Ascending aorta (tissue), 2 donors: Measurements from ENCODE around the gene TWIST1. TPM values are rescaled to one million over a fixed set of nuclear protein-coding genes. Genes with fewer than 3 reads are reported as not detected.

Experiments
- DNase-seq, 2 donors: peaks; one replicate each; pipeline ENCODE4 v3.0.0-alpha.2; 2019; ENCODE audit warnings: low spot score in 2 of 2
- H3K27ac ChIP-seq, 2 donors: fragments of 200-600 bp; sonication (generic); one replicate each; pipeline ENCODE4 v1.5.1; 2016 to 2017; ENCODE audit warnings: mild to moderate bottlenecking in 1 of 2
- H3K27me3 ChIP-seq: fragments of 200-600 bp; sonication (generic); one replicate; pipeline ENCODE4 v1.5.1; 2017
- H3K36me3 ChIP-seq, 2 donors: fragments of 200-600 bp; sonication (generic); one replicate each; pipeline ENCODE4 v1.5.1; 2016
- H3K4me1 ChIP-seq, 2 donors: fragments of 200-600 bp; sonication (generic); one replicate each; pipeline ENCODE4 v1.5.1; 2016 to 2017; ENCODE audit warnings: mild to moderate bottlenecking in 1 of 2
- H3K4me3 ChIP-seq, 2 donors: fragments of 200-600 bp; sonication (generic); one replicate each; pipeline ENCODE4 v1.5.1; 2016 to 2017; ENCODE audit warnings: mild to moderate bottlenecking in 1 of 2
- H3K9me3 ChIP-seq, 2 donors: fragments of 200-600 bp; sonication (generic); one replicate each; pipeline ENCODE4 v1.5.1; 2016
- CTCF ChIP-seq, 3 experiments: fragments of 200-600 bp in 2 of 3; fragments of 450-650 bp in 1 of 3; sonication (generic) in 2 of 3; IDR thresholded peaks; one replicate each; pipeline ENCODE4 v1.5.1; 2016 to 2019; ENCODE audit warnings: antibody characterized with exemption in 3 of 3, mild to moderate bottlenecking in 1 of 3, moderate library complexity in 1 of 3
- intact Hi-C: fragments of 100-400 bp; cut with DNase I; formaldehyde crosslinking; loops from one replicate; pipeline ENCODE4 v1.15.1; 2023
- total RNA-seq: library from RNA; depleted of rRNA; stranded (reverse); fragments of >200 nt; gene quantifications from one replicate; pipeline ENCODE4 v1.1.0, GENCODE V29; 2016

The TWIST1 gene
- total RNA-seq, 1 donor from 2014 or later: 2.0 TPM

DNA sequence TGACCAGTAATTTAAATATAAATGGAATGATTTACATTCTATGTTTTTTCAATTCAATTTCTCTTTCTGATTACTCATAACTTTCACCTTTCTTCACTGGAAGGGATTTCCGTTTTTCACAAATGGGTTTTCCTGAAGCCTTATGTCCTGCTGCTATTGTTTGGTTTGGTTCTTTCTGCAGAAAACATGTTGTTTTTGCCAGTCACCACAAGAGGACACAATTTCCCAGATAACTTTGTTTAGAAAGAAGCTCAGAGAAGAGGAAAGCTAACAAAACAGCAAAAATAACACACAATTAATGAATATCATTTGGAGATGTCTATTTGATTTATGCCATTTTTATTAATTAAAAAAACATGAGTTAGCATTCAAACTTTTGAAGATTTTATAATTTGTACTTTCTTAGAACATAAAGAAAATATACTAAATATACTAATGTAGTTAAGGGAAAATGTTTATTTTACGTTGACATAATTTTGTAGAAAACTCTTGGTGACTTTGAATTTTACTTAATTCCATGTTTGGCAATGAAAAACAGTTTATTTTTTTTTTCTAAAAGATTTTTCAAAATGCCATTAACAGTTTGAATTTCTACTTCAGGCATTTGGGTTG, 4.6 kb upstream of the TWIST1 start:
- no peaks in the 10 kb centered on the region for H3K9me3 ChIP-seq
- H3K4me3 ChIP-seq: no peak overlapping the region
- intact Hi-C loops: loop anchor here (5.0 kb wide), 1 partner anchor 540 kb away; no protein-coding TSS in a partner anchor
- H3K27ac ChIP-seq: no peak overlapping the region
- TF ChIP-seq CTCF (IDR thresholded peaks at IDR 0.05): peak in 2 of 3 experiments; percentile 37 to 49
- DNase-seq: no peak
- H3K27me3 ChIP-seq: no peaks in the 10 kb centered on the region
- no peaks in the 10 kb centered on the region for H3K36me3 ChIP-seq
- H3K4me1 ChIP-seq: peaks cover 0 to 4% of the 10 kb centered on the region in 2 donors

DNA sequence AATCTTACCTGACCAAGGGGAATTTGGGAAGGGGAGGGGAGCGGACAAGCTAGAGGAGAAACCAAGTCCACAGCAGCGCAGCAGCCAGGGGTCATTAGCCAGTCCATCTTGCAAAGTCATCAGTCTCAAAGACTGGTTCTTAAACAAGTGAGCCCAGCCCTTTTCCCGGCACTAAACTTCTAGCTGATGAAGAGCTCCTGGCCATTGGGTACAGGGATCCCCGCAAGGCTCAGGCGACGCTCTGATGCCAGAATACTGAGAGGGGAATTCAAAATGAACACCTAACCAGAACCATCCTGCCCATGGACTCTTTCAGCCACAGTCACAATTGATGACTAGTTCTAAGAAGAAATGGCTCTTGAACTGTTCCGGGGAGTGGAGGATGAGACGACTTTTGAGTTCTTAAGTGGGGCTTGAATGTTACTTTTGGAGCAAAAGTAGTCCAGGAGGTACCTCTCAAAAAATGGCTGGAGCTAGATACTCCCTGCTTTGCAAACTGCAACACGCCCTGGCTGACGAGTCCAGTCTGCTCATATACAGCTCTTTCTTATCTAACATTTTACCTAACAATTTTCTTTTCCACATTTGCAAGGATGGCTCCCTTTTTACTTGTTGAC, 2.5 kb upstream of the TWIST1 start:
- peaks cover 0 to 5% of the 10 kb centered on the region in 2 donors for H3K4me1 ChIP-seq
- no peak for TF ChIP-seq CTCF (IDR thresholded peaks at IDR 0.05)
- H3K36me3 ChIP-seq: no peaks in the 10 kb centered on the region
- DNase-seq: no peak
- no peaks in the 10 kb centered on the region for H3K27me3 ChIP-seq
- H3K9me3 ChIP-seq: no peaks in the 10 kb centered on the region
- no peak overlapping the region for H3K27ac ChIP-seq
- no peak overlapping the region for H3K4me3 ChIP-seq
- intact Hi-C loops: loop anchor here (5.0 to 10.0 kb wide), 8 partner anchors 253 to 895 kb away; partner anchors contain the start of gene HDAC9

DNA sequence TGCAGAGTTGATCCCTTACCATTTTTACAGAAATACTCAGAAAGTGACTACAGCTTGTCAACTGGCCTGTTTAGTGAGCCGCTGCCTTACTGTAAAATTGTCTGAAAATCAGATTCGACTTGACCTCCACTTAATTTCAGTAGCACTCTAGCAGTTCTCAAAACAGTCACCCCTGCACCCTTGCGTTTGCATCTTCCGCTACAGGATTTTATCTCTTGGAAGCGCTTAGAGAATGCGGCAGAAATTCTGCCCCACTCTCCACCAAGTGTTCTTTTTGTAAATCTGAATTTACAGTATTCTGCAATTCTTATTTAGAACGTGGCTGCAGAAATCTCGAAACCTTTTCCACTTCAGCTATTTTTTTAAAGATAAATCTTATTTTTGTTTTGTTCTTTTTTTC, 1.9 kb upstream of the TWIST1 start:
- intact Hi-C loops: loop anchor here (5.0 to 10.0 kb wide), 7 partner anchors 252 to 895 kb away; partner anchors contain the start of gene HDAC9
- no peaks in the 10 kb centered on the region for H3K36me3 ChIP-seq
- no peak overlapping the region for H3K4me3 ChIP-seq
- peaks cover 0 to 9% of the 10 kb centered on the region in 2 donors for H3K4me1 ChIP-seq
- H3K27ac ChIP-seq: no peak overlapping the region
- no peak for DNase-seq
- TF ChIP-seq CTCF (IDR thresholded peaks at IDR 0.05): no peak
- no peaks in the 10 kb centered on the region for H3K27me3 ChIP-seq
- no peaks in the 10 kb centered on the region for H3K9me3 ChIP-seq

- Histone ChIP-seq H3K4me3 (peak overlapping the region; percentile 81 to 82), H3K27ac (peak overlapping the region; percentile 76 to 89), H3K27me3 (no peaks in the 10 kb centered on the region), H3K4me1 (peaks cover 0 to 9% of the 10 kb centered on the region in 2 donors), H3K36me3 (no peaks in the 10 kb centered on the region), H3K9me3 (no peaks in the 10 kb centered on the region)
- TF ChIP-seq CTCF (IDR thresholded peaks at IDR 0.05): no peak
- intact Hi-C loops: loop anchor here (5.0 to 10.0 kb wide), 7 partner anchors 252 to 894 kb away; partner anchors contain the start of gene HDAC9
- DNase-seq: peak in 1 of 2 donors; percentile 64
These were observed 1.4 kb upstream of the TWIST1 start for GRCh38 chr7:19118636-19119371.

DNA sequence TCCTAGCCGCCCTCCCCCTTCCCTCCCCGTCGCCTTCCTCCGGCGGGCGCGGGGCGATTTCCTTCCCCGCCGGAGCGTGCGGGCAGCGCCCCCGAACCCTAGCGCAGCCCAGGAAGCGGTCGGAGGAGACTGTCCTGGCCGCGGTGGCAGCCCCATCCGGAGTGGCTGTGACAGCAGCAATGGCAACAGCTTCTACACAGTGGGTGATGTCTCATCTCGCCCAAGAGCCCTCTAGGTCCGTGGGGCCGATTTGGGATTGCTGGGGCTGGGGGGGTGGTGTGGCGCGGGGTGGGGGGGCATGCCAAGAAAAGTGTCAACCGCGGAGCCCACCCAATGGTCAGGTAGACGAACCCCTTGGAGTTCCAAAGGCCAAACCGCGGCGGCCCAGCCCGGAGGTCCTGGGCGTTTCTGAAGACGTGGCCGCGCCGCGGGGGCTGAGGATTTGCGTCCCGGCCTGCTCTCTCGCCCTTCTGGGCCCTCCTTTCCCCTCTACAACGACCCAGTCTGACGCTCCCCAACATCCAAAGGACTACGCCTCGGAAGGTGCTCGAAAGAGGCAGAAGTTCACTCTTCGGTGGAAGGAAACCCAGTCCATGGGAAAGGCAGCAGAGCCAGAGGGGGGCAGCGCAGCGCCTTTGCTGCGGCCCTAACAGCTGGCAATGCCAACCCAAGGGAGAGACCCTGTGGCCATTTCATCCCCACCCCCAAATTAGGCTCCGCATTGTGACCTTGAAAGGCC, 603 bp upstream of the TWIST1 start:
- H3K9me3 ChIP-seq: no peaks in the 10 kb centered on the region
- DNase-seq: peak in 1 of 2 donors; percentile 67
- TF ChIP-seq CTCF (IDR thresholded peaks at IDR 0.05): peak in 2 of 3 experiments; percentile 3 to 22
- no peaks in the 10 kb centered on the region for H3K36me3 ChIP-seq
- H3K27ac ChIP-seq: peak overlapping the region; percentile 76 to 89
- peak overlapping the region; percentile 81 to 82 for H3K4me3 ChIP-seq
- H3K27me3 ChIP-seq: no peaks in the 10 kb centered on the region
- intact Hi-C loops: loop anchor here (5.0 to 10.0 kb wide), 7 partner anchors 251 to 893 kb away; partner anchors contain the start of gene HDAC9
- H3K4me1 ChIP-seq: peaks cover 0 to 13% of the 10 kb centered on the region in 2 donors
